ENCODE data around the gene RFESD.

RFESD gene

GRCh38 chr5:95646569-95647431 is at the start of gene RFESD:
TSS of gene RFESD (plus strand) at chr5:95646777. CDS start at chr5:95652272, 5,495 bp downstream.
- DNase-seq (ENCODE audit: low read depth in 2 of 2): peak; percentile 94 to 96

GRCh38 chr5:95599252-95599651 is 47.3 kb upstream of the RFESD start:
- no peak for DNase-seq (ENCODE audit: low read depth in 2 of 2)

DNA sequence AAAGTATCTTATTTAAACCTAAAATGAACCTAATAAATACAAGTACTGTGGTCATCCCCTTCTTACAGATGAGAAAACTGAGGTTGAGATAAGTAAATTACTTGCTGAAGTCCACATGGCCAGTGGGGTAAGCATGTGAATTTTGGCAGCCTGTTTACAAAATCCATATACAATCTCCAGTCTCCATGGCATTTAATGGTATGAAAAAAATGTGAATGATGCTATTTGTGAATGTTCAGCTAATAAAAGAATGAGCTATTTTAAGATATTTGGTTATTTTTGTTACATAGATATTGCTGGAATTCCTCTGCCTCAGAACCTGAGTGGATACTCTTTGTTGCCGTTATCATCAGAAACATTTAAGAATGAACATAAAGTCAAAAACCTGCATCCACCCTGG is 46.0 kb upstream of the RFESD start:
- DNase-seq (ENCODE audit: low read depth in 2 of 2): no peak

- no peak for DNase-seq (ENCODE audit: low read depth in 2 of 2)
Measured at GRCh38 chr5:95605786-95606185, 40.8 kb upstream of the RFESD start.

- DNase-seq (ENCODE audit: low read depth in 2 of 2): no peak
Measured at GRCh38 chr5:95606419-95606818, 40.2 kb upstream of the RFESD start.

GRCh38 chr5:95609711-95610110 is 36.9 kb upstream of the RFESD start:
- no peak for DNase-seq (ENCODE audit: low read depth in 2 of 2)

DNA sequence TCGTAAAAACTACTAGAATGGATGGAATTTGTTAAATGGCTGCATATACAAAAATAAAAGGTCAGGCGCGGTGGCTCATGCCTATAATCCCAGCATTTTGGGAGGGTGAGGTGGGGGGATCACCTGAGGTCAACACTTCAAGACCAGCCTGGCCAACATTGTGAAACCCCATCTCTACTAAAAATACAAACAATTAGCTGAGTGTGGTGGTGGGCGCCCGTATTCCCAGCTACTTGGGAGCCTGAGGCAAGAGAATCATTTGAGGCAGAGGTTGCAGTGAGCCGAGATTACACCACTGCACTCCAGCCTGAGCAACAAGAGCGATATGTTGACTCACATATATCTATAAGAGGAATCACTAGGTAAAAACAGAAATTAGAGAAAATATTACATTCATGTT is 36.0 kb upstream of the RFESD start:
- no peak for DNase-seq (ENCODE audit: low read depth in 2 of 2)

GRCh38 chr5:95611396-95611795 is 35.2 kb upstream of the RFESD start:
- DNase-seq (ENCODE audit: low read depth in 2 of 2): no peak

DNA sequence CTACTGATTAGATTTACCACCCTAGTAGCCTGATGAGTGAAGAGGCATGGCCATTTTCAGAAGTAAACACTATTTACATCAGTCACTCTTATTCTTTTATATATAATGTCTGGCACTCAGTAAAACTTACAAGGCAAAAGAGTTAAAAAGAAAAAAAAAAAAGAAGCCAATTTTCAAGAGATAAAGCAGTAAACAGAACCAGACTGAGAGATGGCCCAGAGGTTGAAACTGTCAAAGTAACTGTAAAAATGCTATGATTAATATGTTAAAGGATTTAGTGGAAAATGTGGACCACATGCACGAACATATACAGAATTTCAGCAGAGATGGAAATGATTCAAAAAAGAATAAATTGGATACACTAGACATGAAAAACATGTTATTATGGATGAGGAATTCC is 33.1 kb upstream of the RFESD start:
- no peak for DNase-seq (ENCODE audit: low read depth in 2 of 2)

GRCh38 chr5:95615164-95615467 is 31.5 kb upstream of the RFESD start:
- DNase-seq (ENCODE audit: low read depth in 2 of 2): no peak

DNA sequence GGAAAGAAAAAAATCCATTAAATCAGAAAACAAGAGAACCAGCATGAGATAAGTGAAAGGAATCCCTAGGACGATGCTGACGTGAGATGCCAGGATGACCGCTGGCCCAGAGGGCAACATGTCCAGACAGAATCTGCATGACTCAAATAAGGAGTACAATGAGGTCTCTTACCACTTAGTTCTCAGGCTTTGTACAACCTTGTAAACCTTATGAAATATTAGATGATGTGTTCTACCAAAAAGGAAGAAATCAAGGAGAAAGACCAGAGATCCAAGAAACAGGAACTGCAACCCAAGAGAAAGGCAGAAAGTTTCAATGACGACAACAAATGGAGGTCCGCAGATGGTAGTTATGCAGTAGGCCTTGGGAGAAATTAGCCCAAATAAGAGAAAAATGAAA is 29.5 kb upstream of the RFESD start:
- no peak for DNase-seq (ENCODE audit: low read depth in 2 of 2)

DNA sequence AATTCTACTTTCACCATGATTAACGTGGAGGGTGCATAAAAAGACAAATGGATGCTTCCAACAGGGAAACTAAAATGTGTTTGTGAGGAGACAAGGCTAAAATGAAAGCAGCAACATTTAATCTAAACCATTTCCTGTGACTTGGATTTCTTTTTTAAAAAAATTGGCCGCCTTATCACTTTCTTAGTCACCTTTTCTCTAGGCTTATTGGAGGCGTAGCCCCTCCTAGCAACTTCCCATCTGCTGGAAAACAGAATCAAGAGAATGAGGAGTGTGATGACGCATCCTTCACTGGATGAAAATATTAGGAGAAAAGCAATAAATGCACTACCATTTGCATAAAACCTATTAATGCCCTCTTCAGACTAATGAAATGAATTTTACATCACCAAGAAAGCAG is 27.5 kb upstream of the RFESD start:
- no peak for DNase-seq (ENCODE audit: low read depth in 2 of 2)

GRCh38 chr5:95619514-95620029 is 27.0 kb upstream of the RFESD start:
- no peak for DNase-seq (ENCODE audit: low read depth in 2 of 2)

DNA sequence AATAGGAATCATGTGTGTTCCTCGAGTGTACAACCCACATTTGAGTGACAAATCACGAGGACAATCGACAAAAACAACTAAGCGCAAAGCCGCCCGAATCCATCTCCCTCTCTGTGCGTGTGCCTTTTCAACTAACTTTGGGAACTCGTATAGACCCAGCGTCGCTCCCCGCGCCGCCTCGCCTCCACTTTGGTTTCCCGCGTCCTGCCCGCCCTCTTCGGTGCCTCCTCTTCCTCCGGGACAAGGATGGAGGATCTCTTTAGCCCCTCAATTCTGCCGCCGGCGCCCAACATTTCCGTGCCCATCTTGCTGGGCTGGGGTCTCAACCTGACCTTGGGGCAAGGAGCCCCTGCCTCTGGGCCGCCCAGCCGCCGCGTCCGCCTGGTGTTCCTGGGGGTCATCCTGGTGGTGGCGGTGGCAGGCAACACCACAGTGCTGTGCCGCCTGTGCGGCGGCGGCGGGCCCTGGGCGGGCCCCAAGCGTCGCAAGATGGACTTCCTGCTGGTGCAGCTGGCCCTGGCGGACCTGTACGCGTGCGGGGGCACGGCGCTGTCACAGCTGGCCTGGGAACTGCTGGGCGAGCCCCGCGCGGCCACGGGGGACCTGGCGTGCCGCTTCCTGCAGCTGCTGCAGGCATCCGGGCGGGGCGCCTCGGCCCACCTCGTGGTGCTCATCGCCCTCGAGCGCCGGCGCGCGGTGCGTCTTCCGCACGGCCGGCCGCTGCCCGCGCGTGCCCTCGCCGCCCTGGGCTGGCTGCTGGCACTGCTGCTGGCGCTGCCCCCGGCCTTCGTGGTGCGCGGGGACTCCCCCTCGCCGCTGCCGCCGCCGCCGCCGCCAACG is 26.3 kb upstream of the RFESD start, which contains the start of gene GPR150:
Gene GPR150, plus strand, starts transcription at position 58 of the 840 bp plus-strand sequence. Its CDS starts 189 bp downstream, at position 247.
- DNase-seq (ENCODE audit: low read depth in 2 of 2): peak; percentile 46 to 55

DNA sequence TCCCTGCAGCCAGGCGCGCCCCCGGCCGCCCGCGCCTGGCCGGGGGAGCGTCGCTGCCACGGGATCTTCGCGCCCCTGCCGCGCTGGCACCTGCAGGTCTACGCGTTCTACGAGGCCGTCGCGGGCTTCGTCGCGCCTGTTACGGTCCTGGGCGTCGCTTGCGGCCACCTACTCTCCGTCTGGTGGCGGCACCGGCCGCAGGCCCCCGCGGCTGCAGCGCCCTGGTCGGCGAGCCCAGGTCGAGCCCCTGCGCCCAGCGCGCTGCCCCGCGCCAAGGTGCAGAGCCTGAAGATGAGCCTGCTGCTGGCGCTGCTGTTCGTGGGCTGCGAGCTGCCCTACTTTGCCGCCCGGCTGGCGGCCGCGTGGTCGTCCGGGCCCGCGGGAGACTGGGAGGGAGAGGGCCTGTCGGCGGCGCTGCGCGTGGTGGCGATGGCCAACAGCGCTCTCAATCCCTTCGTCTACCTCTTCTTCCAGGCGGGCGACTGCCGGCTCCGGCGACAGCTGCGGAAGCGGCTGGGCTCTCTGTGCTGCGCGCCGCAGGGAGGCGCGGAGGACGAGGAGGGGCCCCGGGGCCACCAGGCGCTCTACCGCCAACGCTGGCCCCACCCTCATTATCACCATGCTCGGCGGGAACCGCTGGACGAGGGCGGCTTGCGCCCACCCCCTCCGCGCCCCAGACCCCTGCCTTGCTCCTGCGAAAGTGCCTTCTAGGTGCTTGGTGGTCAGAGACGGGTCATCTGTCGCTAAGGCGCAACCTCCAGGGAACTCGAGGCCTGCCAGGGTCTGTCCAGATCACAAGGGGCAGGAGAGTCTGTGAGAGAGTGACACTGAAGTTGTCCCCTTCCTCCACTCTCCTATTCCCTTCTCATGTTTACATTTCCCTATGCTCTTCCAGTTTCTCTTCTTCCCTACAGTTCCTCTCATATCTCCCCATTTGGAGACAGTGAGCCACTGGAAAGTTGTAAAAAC is 25.4 kb upstream of the RFESD start:
- DNase-seq (ENCODE audit: low read depth in 2 of 2): peak; percentile 30 to 31

DNA sequence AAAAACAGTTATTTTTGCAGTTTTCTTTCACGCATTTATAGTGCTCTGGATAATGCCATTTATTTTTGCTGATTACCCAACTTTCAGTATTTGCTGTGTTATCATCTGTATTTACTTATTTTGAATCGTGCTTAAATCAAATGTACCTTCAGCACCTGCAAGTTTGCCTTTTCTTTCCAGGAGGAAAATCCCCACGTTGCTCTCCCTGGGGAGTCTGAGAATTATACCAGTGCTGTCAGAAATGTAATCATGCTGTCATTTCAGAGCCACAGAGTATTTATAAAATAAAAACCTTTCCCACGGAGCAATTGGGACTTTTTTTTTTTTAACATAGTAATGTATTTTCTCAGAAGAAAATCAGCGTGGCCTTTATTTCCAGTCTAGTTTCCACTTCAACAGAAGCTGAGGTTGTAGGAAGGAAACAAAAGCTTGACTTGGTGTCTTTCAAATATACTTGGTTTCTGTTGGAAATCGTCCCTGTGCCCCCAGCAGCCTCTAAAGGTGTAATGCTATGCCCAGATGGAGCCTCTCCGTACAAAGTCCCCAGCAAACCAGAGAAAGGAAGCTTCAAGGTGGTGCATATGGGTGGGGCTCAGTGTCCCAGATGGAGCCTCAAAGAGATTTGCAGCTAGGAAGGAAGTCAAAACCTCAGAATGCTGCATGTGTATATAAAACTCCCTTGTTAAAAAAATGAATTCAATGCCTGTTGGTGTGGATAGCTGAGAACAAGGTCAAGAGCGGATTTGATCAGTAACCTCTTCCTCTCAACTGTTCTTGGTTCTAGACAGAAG is 24.5 kb upstream of the RFESD start:
- DNase-seq (ENCODE audit: low read depth in 2 of 2): no peak

DNA sequence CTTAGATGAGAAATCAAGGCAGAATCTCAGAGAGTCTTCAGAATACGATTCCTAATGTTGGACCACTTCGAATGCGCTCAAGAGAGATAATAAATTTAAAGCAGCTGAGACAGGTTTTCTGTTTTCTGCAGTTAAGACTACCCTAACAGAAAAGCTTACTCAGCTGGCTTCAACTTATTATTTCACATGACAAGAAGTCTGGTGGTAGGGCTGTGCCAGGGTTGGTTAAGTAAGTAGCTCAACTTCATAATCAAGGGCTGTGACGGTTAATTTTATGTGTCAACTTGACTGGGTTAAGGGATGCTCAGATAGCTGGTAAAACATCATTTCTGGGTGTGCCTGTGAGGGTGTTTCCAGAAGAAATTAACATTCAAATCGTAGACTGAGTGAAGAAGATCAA is 22.9 kb upstream of the RFESD start:
- DNase-seq (ENCODE audit: low read depth in 2 of 2): no peak

- no peak for DNase-seq (ENCODE audit: low read depth in 2 of 2)
Measured at GRCh38 chr5:95624368-95624767, 22.2 kb upstream of the RFESD start.

DNA sequence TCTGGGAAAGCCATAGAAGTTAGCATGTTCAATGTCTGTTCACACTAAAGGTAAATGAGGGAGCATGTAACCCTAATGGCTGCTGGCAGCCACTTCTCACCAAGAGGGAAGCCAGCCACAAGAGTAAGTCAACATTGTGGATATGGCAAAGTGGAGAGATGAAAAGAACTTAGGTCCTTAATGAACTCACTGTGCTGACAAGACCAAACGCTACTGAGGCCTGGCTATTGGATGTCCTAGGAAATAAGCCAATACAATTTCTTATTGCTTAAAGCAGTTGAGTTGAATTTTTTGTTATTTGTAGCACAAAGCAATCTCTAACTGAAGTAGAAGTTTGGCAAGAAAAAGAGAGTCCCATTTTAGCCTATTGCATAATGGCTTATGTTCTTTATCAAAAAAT is 19.9 kb upstream of the RFESD start:
- DNase-seq (ENCODE audit: low read depth in 2 of 2): no peak

- DNase-seq (ENCODE audit: low read depth in 2 of 2): no peak
Measured at GRCh38 chr5:95627971-95628810, 18.4 kb upstream of the RFESD start.

All from stimulated activated CD4-positive, alpha-beta T cell treated with anti-CD3 and anti-CD28 coated beads, Interleukin-4, amount 100 ng/mL, for 48 hours (primary cell).